IMR-90 (cell line): ENCODE data around the gene PIEZO2.

ENCODE experiments used
- BHLHE40 ChIP-seq: fragments of 150-350 bp; IDR thresholded peaks from 2 replicates; pipeline ENCODE4 v1.6.1; 2016; ENCODE audit warnings: mild to moderate bottlenecking, low read depth, low read length
- CTCF ChIP-seq: conservative IDR thresholded peaks from 2 replicates; pipeline ENCODE4 v1.5.1; 2012; ENCODE audit warnings: mild to moderate bottlenecking, low read depth, low read length, improper control_type of control experiment
- MAZ ChIP-seq: IDR thresholded peaks from 2 replicates; pipeline ENCODE4 v1.6.1; 2012; ENCODE audit warnings: low read depth, mild to moderate bottlenecking, low read length, improper control_type of control experiment, moderate library complexity, borderline replicate concordance
- MXI1 ChIP-seq: IDR thresholded peaks from 2 replicates; pipeline ENCODE4 v1.6.1; 2012; ENCODE audit warnings: low read depth, mild to moderate bottlenecking, low read length, moderate library complexity, borderline replicate concordance
- POLR2A ChIP-seq: IDR thresholded peaks from 2 replicates; pipeline ENCODE4 v1.6.1; 2012; ENCODE audit warnings: mild to moderate bottlenecking, low read depth, low read length
- RFX5 ChIP-seq: IDR thresholded peaks from 2 replicates; pipeline ENCODE4 v1.8.0; 2012; ENCODE audit warnings: low read depth, mild to moderate bottlenecking, low read length, moderate library complexity
- USF2 ChIP-seq: fragments of 150-350 bp; IDR thresholded peaks from 2 replicates; pipeline ENCODE4 v1.6.1; 2017; ENCODE audit warnings: mild to moderate bottlenecking, antibody characterized with exemption, low read length, low read depth

- no peak for TF ChIP-seq MXI1
- TF ChIP-seq CTCF, result no peak
- no peak for TF ChIP-seq USF2
- no peak for TF ChIP-seq POLR2A
- no peak for TF ChIP-seq BHLHE40
- no peak for TF ChIP-seq MAZ
- no peak for TF ChIP-seq RFX5
These were observed 101.6 kb downstream of the PIEZO2 start for GRCh38 chr18:11047817-11048216.
